ENCODE measurements around the gene NETO2. TPM values are rescaled to one million over a fixed set of nuclear protein-coding genes. Genes with fewer than 3 reads are reported as not detected.
"Not testable (repeated sequence)": the region's sequence is repeated elsewhere in the genome, so short reads cannot be mapped to it uniquely, and the experiment has no call there.

NETO2 gene
- total and polyA plus RNA-seq, 2 of the 13 experiments (the other 11 are each of a cell fraction or from before 2014, with no cell fraction given): 8.2 to 13.5 TPM

DNA sequence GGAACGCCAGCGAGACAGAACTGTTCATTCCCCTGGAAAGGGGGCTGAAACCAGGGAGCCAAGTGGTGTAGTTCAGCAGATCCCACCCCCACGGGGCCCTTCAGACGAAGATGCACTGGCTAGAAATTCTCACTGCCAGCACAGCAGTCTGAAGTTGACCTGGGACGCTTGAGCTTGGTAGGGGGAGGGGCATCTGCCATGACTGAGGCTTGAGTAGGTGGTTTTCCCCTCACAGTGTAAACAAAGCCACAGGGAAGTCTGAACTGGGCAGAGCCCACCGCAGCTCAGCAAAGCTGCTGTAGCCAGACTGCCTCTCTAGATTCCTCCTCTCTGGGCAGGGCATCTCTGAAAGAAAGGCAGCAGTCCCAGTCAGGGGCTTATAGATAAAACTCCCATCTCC lies 46.6 kb downstream of the NETO2 start (continued):
- TF ChIP-seq ATF7 (IDR thresholded peaks at IDR 0.05): not testable (repeated sequence)
- TF ChIP-seq ATF7 (CRISPR knock-in tag; IDR thresholded peaks at IDR 0.05): 0 out of 2 replicates have a peak, but pooled peaks have one; percentile 19

- intact Hi-C loops (cut with micrococcal nuclease; ENCODE audit: unreplicated experiment): no loop called here
- BruUV-seq (replicated peaks): no TSS peak
- WGBS (ENCODE audit: low lambda C conversion rate): 54% methylated on average over 1 of the region's 1 CpG
- H3K27me3 ChIP-seq (ENCODE audit: control insufficient read depth in 1 of 2, insufficient read depth in 2 of 2, low read length in 2 of 2): no peaks in the 10 kb centered on the region; a peak in 1 of 5 replicates
- ChIA-PET CTCF (ENCODE audit: low intra/inter-chr PET ratio, low total read pairs) (no interaction called here), POLR2A (no interaction called here)
- H3K4me1 ChIP-seq (ENCODE audit: insufficient read depth, low read length): peaks cover 14% of the 10 kb centered on the region; the same call in 1 of the 2 replicates
- no peak overlapping the region for H3K4me2 ChIP-seq (ENCODE audit: low read depth, low read length)
- no peak overlapping the region for H3K27ac ChIP-seq (ENCODE audit: extremely low read length, insufficient read depth, low read length)
- no peak overlapping the region for H2AFZ ChIP-seq (ENCODE audit: low read length)
- no peak overlapping the region for H3K9ac ChIP-seq (ENCODE audit: insufficient read depth, low read depth, low read length)
- ATAC-seq (no peak), FAIRE-seq (no peak), DNase-seq (ENCODE audit: low spot score) (no peak)
- no peaks in the 10 kb centered on the region for H4K20me1 ChIP-seq (ENCODE audit: insufficient read depth, low read length)
- no peaks in the 10 kb centered on the region for H3K79me2 ChIP-seq (ENCODE audit: insufficient read depth, low read length)
- no peaks in the 10 kb centered on the region for H3K9me3 ChIP-seq (ENCODE audit: low read length)
- H3K36me3 ChIP-seq (replicated peaks in 1 of 2; ENCODE audit: control insufficient read depth in 1 of 2, insufficient read depth in 2 of 2, low read length in 2 of 2): no peaks in the 10 kb centered on the region
- no peak overlapping the region for H3K4me3 ChIP-seq (replicated peaks in 1 of 3; ENCODE audit: insufficient read depth in 1 of 3, low read depth in 2 of 3, low read length in 3 of 3)
- in situ Hi-C loops (cut with HindIII; ENCODE audit: extremely low pct_ligation_motif_present, low pct_unique_long_range_greater_than_20kb): no loop called here
- TF ChIP-seq XBP1 (CRISPR knock-in tag; IDR thresholded peaks at IDR 0.05): no peak
- TF ChIP-seq, protein P1, sequence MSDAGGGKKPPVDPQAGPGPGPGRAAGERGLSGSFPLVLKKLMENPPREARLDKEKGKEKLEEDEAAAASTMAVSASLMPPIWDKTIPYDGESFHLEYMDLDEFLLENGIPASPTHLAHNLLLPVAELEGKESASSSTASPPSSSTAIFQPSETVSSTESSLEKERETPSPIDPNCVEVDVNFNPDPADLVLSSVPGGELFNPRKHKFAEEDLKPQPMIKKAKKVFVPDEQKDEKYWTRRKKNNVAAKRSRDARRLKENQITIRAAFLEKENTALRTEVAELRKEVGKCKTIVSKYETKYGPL (CRISPR knock-in tag; IDR thresholded peaks at IDR 0.05): no peak
- no peak for TF ChIP-seq ZNF44 (CRISPR knock-in tag; IDR thresholded peaks at IDR 0.05)
- TF ChIP-seq ZBTB7B (CRISPR knock-in tag; IDR thresholded peaks at IDR 0.05): no peak
- no peak for TF ChIP-seq HIC2 (CRISPR knock-in tag; IDR thresholded peaks at IDR 0.05; ENCODE audit: low read depth)
- TF ChIP-seq NFYC (CRISPR knock-in tag; IDR thresholded peaks at IDR 0.05): no peak
- no peak for TF ChIP-seq ZNF687 (CRISPR knock-in tag; IDR thresholded peaks at IDR 0.05)
- TF ChIP-seq RNF2 (conservative IDR thresholded peaks at IDR 0.05; ENCODE audit: low read depth): no peak
- TF ChIP-seq BHLHE40 (IDR thresholded peaks at IDR 0.05; ENCODE audit: low read length): no peak
- no peak for TF ChIP-seq ZSCAN21 (CRISPR knock-in tag; IDR thresholded peaks at IDR 0.05; ENCODE audit: borderline replicate concordance)
- TF ChIP-seq CBX2 (IDR thresholded peaks at IDR 0.05; ENCODE audit: low read depth, low read length): no peak
- TF ChIP-seq CBX2 (CRISPR knock-in tag; IDR thresholded peaks at IDR 0.05; ENCODE audit: low read depth): no peak
- TF ChIP-seq BRD4 (CRISPR knock-in tag; IDR thresholded peaks at IDR 0.05): no peak
- no peak for TF ChIP-seq SRY (CRISPR knock-in tag; IDR thresholded peaks at IDR 0.05)
- TF ChIP-seq REXO4 (CRISPR knock-in tag; IDR thresholded peaks at IDR 0.05; ENCODE audit: borderline replicate concordance): no peak
- no peak for TF ChIP-seq SIN3A (IDR thresholded peaks at IDR 0.05; ENCODE audit: borderline replicate concordance, low read depth, low read length)
Measured at GRCh38 chr16:47096297-47096696, 47.4 kb downstream of the NETO2 start.

Measured in HepG2 (cell line).